Measurements from ENCODE around the gene BTN1A1.

BTN1A1 gene

DNA sequence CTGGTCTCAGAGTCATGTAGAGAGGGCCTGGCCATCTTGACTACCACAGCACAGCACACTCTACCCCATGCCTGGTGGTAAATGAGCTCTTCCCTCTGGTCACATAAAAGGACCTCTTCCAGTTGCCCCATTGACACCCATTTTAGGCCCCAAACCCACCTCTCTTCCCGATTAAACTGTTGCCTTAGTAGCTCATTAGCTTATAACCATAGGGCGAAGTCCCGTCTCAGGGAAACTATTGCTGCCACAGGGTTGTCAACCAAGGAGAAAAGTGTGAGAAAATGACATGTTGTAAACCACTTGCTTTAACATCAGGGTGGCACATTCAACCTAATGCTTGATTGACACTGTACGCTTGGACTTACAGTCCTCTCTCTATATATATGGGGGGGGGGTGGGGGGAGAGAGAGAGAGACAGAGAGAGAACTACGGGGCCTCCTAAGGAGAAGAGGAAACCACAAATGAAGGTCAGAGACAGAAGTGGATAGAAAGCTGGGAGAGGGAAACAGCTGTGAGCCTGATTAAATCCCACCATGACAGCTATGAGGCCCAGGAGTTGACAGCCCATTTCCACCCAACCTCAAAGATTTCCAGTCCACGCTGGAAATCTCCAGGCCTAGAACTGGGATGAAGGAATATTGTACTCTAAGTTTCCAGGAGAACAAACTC lies 14.9 kb upstream of the BTN1A1 start:
- no peak for DNase-seq (ENCODE audit: low read depth)
- TF ChIP-seq, protein P1, sequence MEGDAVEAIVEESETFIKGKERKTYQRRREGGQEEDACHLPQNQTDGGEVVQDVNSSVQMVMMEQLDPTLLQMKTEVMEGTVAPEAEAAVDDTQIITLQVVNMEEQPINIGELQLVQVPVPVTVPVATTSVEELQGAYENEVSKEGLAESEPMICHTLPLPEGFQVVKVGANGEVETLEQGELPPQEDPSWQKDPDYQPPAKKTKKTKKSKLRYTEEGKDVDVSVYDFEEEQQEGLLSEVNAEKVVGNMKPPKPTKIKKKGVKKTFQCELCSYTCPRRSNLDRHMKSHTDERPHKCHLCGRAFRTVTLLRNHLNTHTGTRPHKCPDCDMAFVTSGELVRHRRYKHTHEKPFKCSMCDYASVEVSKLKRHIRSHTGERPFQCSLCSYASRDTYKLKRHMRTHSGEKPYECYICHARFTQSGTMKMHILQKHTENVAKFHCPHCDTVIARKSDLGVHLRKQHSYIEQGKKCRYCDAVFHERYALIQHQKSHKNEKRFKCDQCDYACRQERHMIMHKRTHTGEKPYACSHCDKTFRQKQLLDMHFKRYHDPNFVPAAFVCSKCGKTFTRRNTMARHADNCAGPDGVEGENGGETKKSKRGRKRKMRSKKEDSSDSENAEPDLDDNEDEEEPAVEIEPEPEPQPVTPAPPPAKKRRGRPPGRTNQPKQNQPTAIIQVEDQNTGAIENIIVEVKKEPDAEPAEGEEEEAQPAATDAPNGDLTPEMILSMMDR (conservative IDR thresholded peaks at IDR 0.05; ENCODE audit: low read depth, low read length), result no peak
- no peak overlapping the region for H3K4me3 ChIP-seq (ENCODE audit: low read length)

DNA sequence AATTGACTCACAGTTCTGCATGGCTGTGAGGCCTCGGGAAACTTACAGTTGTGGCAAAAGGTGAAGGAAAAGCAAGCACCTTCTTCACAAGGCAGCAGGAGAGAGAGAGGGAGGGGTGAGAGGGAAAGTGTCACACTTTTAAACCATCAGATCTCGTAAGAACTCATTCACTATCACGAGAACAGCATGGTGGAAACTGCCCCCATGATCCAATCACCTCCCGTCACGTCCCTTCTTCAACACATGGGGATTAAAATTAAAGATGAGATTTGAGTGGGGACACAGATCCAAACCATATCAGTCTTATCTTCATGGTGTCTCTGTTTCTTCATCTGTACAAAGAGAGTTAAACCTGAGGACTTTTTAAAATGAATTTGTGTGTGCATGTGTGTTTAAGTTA lies 13.7 kb upstream of the BTN1A1 start:
- no peak overlapping the region for H3K4me3 ChIP-seq (ENCODE audit: low read length)
- DNase-seq (ENCODE audit: low read depth), result no peak
- TF ChIP-seq, protein P1 (conservative IDR thresholded peaks at IDR 0.05; ENCODE audit: low read depth, low read length), result no peak

DNA sequence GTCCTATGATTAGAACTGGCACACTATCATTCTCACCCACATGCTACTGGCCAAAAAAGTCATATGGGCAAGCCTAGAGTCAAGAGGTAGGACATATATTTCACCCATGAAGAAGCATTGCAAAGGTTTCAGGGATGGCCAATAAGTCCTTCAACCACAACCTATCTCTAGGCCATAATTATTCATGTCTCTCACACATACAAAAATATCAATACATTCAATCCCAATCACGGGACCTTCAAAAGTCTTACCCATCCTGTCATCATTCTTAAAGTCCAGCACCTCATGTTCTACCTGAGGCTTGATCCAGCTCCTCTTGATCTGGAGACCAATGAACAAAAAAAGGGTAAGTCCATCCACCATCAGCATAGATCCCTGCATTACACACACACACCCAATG lies 12.6 kb upstream of the BTN1A1 start:
- H3K4me3 ChIP-seq (ENCODE audit: low read length), result no peak overlapping the region
- no peak for DNase-seq (ENCODE audit: low read depth)
- TF ChIP-seq, protein P1 (conservative IDR thresholded peaks at IDR 0.05; ENCODE audit: low read depth, low read length), result no peak

- H3K4me3 ChIP-seq (ENCODE audit: low read length), result no peak overlapping the region
- TF ChIP-seq, protein P1 (conservative IDR thresholded peaks at IDR 0.05; ENCODE audit: low read depth, low read length), result no peak
- DNase-seq (ENCODE audit: low read depth), result no peak
Measured at GRCh38 chr6:26489996-26490964, 9.8 kb upstream of the BTN1A1 start.

- no peak overlapping the region for H3K4me3 ChIP-seq (ENCODE audit: low read length)
- TF ChIP-seq, protein P1 (conservative IDR thresholded peaks at IDR 0.05; ENCODE audit: low read depth, low read length), result no peak
- DNase-seq (ENCODE audit: low read depth), result no peak
Measured at GRCh38 chr6:26491604-26492003, 8.5 kb upstream of the BTN1A1 start.

- H3K4me3 ChIP-seq (ENCODE audit: low read length), result no peak overlapping the region
- TF ChIP-seq, protein P1 (conservative IDR thresholded peaks at IDR 0.05; ENCODE audit: low read depth, low read length), result peak; percentile 33
- DNase-seq (ENCODE audit: low read depth), result no peak
Measured at GRCh38 chr6:26493258-26493657, 6.8 kb upstream of the BTN1A1 start.
